Cardiac fibroblast (primary cell): ENCODE data around the gene RPAP2.

Experiments
- DNase-seq, 2 donors: peaks; one replicate each; pipeline versions ENCODE4 v3.0.0 to v3.0.0-alpha.2; 2010; ENCODE audit warnings: low read depth in 2 of 2
- H3K4me3 ChIP-seq, 2 donors: replicated peaks in 1 of 2; 1 replicate in 1 of 2; 2 replicates in 1 of 2; pipeline ENCODE4 v1.5.1; 2011; ENCODE audit warnings: low read depth in 2 of 2, low read length in 2 of 2, mild to moderate bottlenecking in 2 of 2, moderate library complexity in 1 of 2
- CTCF ChIP-seq: IDR thresholded peaks from one replicate; pipeline ENCODE4 v1.5.1; 2011; ENCODE audit warnings: low read depth, mild to moderate bottlenecking, low read length, inconsistent platforms

The RPAP2 gene

GRCh38 chr1:92399076-92399475, 100.2 kb downstream of the RPAP2 start:
- DNase-seq: peak in 1 of 2 donors; percentile 71
- no peak for TF ChIP-seq CTCF
- H3K4me3 ChIP-seq: no peak overlapping the region

DNA sequence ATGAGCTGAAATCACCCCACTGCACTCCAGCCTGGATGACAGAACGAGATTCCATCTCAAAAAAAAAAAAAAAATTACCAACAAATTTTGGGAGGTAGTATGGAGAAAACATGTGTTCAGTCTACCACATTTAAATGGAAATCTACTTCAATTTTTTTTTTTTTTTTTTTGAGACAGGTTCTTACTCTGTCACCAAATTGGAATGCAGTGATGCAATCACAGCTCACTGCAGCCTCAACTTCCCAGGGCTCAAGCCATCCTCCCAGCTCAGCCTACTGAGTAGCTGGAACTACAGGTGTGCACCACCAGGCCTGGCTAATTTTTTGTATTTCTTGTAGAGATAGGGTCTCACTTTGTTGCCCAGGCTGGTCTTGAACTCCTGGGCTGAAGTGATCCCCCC, 105.8 kb downstream of the RPAP2 start:
- H3K4me3 ChIP-seq: no peak overlapping the region
- TF ChIP-seq CTCF: no peak
- peak in 1 of 2 donors; percentile 59 for DNase-seq

DNA sequence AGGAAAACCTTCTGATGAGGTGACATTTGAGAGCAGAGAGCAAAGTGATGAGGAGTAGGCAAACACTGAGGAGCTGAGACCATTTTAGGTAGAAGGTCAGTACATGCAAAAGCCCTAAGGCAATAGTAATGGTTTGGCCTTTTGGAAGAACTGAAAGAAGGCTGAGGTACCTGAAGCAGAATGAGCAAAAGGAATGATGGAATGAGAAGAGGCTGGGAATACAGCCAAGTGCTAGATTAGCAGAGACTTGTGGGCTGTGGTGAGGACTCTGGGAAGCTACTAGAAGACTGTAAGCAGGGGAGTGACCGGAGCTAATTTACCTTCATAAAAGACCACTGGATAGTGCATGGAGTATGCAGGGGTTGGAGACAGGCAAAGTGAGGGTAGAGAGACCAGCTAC, 110.0 kb downstream of the RPAP2 start:
- TF ChIP-seq CTCF: no peak
- peak; percentile 19 to 52 for DNase-seq
- H3K4me3 ChIP-seq: no peak overlapping the region

- no peak for TF ChIP-seq CTCF
- H3K4me3 ChIP-seq: no peak overlapping the region
- no peak for DNase-seq
Measured at GRCh38 chr1:92409946-92410549, 111.2 kb downstream of the RPAP2 start.

DNA sequence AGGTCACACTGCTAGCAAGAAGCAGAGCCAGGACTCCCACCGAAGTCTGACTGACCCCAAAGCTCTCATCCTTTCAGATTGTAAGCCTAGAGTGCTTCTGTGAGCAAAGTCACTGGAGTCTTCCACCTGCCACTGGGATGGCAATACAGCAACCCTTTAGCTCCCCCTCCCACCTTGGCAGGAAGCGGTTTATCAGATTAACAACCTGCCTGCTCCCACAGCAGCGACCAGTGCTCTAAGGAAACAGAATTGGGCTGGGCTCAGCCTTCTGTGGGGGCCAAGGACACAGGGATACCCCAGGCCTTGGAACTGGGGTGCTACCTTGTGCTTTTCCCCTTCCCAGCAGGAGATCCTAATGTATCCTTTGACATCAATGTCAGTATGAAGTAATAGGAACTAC, 111.8 kb downstream of the RPAP2 start:
- TF ChIP-seq CTCF: no peak
- no peak for DNase-seq

DNA sequence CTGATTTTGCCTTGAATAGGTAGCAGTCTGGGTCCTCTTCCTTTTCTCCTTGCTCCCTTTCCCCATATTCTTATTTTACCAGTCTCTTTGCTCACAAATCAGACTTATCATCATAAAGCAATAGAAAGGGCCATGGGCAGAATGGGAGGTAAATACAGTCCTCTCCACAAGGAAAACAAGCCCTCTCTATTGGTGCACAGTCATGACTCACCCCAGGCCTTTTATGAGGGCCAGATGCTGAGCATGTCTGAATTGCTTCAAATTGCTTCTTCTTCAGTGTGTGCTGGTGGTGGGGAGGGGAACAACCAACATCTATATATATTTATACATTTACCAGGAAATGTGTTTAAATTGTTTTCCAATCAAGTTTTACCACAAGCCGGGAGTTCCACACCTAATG, 112.7 kb downstream of the RPAP2 start:
- no peak for TF ChIP-seq CTCF

More for the DNA sequence above, 111.8 kb downstream of the RPAP2 start:
- no peak overlapping the region for H3K4me3 ChIP-seq

GRCh38 chr1:92419642-92420041, 120.8 kb downstream of the RPAP2 start:
- TF ChIP-seq CTCF: no peak
- no peak for DNase-seq
- H3K4me3 ChIP-seq: no peak overlapping the region

More for the DNA sequence above, 112.7 kb downstream of the RPAP2 start:
- H3K4me3 ChIP-seq: no peak overlapping the region
- peak; percentile 20 to 55 for DNase-seq
